ENCODE data around the gene FOXP3.

DNA sequence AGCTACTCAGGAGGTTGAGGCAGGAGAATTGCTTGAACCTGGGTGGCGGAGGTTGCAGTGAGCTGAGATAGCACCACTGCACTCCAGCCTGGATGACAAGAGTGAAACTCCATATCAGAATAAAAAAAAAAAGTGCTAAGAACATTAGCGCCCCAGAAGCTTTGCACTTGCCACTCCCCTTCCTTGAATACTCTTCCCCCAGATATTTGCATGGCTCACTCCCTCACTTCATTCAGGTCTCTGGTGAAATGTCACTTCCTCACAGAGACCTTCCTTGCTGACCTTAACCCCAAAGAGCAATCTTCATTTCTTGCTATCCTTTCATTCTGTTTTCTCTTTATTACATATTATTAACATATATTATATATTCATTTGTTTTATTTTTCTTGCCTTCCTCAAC, 42.6 kb downstream of the FOXP3 start:
- TF ChIP-seq CTCF (IDR thresholded peaks at IDR 0.05) (no peak), POLR2A (IDR thresholded peaks at IDR 0.05) (no peak)
